Activated naive CD4-positive, alpha-beta T cell treated with anti-CD3 and anti-CD28 coated beads, Interleukin-2, amount 50 U/mL, for 72 hours (primary cell): ENCODE data around the gene HCN1. TPM values are rescaled to one million over a fixed set of nuclear protein-coding genes. Genes with fewer than 3 reads are reported as not detected.
A peak's percentile ranks its signal among the peaks of the same experiment; 100 is the strongest.
"Not testable (repeated sequence)": the region's sequence is repeated elsewhere in the genome, so short reads cannot be mapped to it uniquely, and the experiment has no call there.

ENCODE experiments used
- ATAC-seq, 2 donors: fragments of 150-1000 bp; cut with Tn5 transposase; 2 replicates each; pipeline ENCODE4 v1.10.0; 2021; ENCODE audit warnings: mild to moderate bottlenecking in 2 of 2, moderate library complexity in 2 of 2
- DNase-seq, 2 donors: peaks; one replicate each; pipeline ENCODE4 v3.0.0; 2021 to 2022; ENCODE audit warnings: low spot score in 2 of 2
- H3K27ac Mint-ChIP-seq, 2 donors: one replicate each; pipeline ENCODE4 v1.8.0; 2022; ENCODE audit warnings: mild to moderate bottlenecking in 2 of 2, mixed read lengths in 2 of 2
- H3K36me3 Mint-ChIP-seq, 2 donors: one replicate each; pipeline ENCODE4 v1.8.0; 2022; ENCODE audit warnings: mixed read lengths in 2 of 2
- H3K9me3 Mint-ChIP-seq, 2 donors: one replicate each; pipeline ENCODE4 v1.8.0; 2022; ENCODE audit warnings: mixed read lengths in 2 of 2
- total RNA-seq, 2 donors: library from RNA; stranded (reverse); gene quantifications; one replicate each; pipeline ENCODE4 v1.2.3, GENCODE V29; 2022

The HCN1 gene
- total RNA-seq, 2 donors from 2014 or later: not detected

GRCh38 chr5:45408067-45408466 lies 288.1 kb downstream of the HCN1 start:
- ATAC-seq: no peak
- H3K9me3 Mint-ChIP-seq: peaks cover 8 to 9% of the 10 kb centered on the region in 2 donors
- H3K27ac Mint-ChIP-seq: no peak overlapping the region
- no peak for DNase-seq
- H3K36me3 Mint-ChIP-seq: no peaks in the 10 kb centered on the region

- Mint-ChIP-seq H3K36me3 (no peaks in the 10 kb centered on the region), H3K27ac (no peak overlapping the region), H3K9me3 (peaks cover 4 to 9% of the 10 kb centered on the region in 2 donors)
- ATAC-seq: no peak
- DNase-seq: no peak
Measured at GRCh38 chr5:45402804-45403455, 293.2 kb downstream of the HCN1 start.

- DNase-seq: no peak
- Mint-ChIP-seq H3K36me3 (no peaks in the 10 kb centered on the region), H3K9me3 (peaks cover 6 to 10% of the 10 kb centered on the region in 2 donors), H3K27ac (no peak overlapping the region)
- no peak for ATAC-seq
Measured at GRCh38 chr5:45399041-45399440, 297.1 kb downstream of the HCN1 start.

- peaks cover 18 to 19% of the 10 kb centered on the region in 2 donors for H3K9me3 Mint-ChIP-seq
- no peak for DNase-seq
- H3K27ac Mint-ChIP-seq: no peak overlapping the region
- no peaks in the 10 kb centered on the region for H3K36me3 Mint-ChIP-seq
- ATAC-seq: no peak
Measured at GRCh38 chr5:45385321-45386058, 310.7 kb downstream of the HCN1 start.

- DNase-seq: no peak
- ATAC-seq: no peak
- no peaks in the 10 kb centered on the region for H3K36me3 Mint-ChIP-seq
- peaks cover 11 to 14% of the 10 kb centered on the region in 2 donors for H3K9me3 Mint-ChIP-seq
- no peak overlapping the region for H3K27ac Mint-ChIP-seq
Measured at GRCh38 chr5:45383985-45384384, 312.2 kb downstream of the HCN1 start.

- Mint-ChIP-seq H3K36me3 (no peaks in the 10 kb centered on the region), H3K9me3 (peaks cover 10 to 12% of the 10 kb centered on the region in 2 donors), H3K27ac (no peak overlapping the region)
- ATAC-seq (no peak), DNase-seq (no peak)
Measured at GRCh38 chr5:45382583-45382982, 313.6 kb downstream of the HCN1 start.

- Mint-ChIP-seq H3K27ac (no peak overlapping the region), H3K36me3 (no peaks in the 10 kb centered on the region), H3K9me3 (peaks cover 1 to 8% of the 10 kb centered on the region in 2 donors)
- ATAC-seq (no peak), DNase-seq (no peak)
Measured at GRCh38 chr5:45376417-45376816, 319.8 kb downstream of the HCN1 start.

GRCh38 chr5:45372629-45373028 lies 323.6 kb downstream of the HCN1 start:
- no peak for DNase-seq
- peaks cover 5 to 9% of the 10 kb centered on the region in 2 donors for H3K9me3 Mint-ChIP-seq
- H3K36me3 Mint-ChIP-seq: no peaks in the 10 kb centered on the region
- no peak for ATAC-seq
- H3K27ac Mint-ChIP-seq: no peak overlapping the region

GRCh38 chr5:45371423-45371822 lies 324.8 kb downstream of the HCN1 start:
- not testable (repeated sequence) for H3K9me3 Mint-ChIP-seq, H3K36me3 Mint-ChIP-seq, ATAC-seq, H3K27ac Mint-ChIP-seq, DNase-seq

GRCh38 chr5:45355189-45355992 lies 340.8 kb downstream of the HCN1 start:
- H3K27ac Mint-ChIP-seq: no peak overlapping the region
- H3K9me3 Mint-ChIP-seq: peaks cover 19 to 33% of the 10 kb centered on the region in 2 donors
- peaks cover 0 to 4% of the 10 kb centered on the region in 2 donors for H3K36me3 Mint-ChIP-seq
- no peak for ATAC-seq
- DNase-seq: no peak

- ATAC-seq (no peak), DNase-seq (no peak)
- H3K9me3 Mint-ChIP-seq: peaks cover 13 to 34% of the 10 kb centered on the region in 2 donors
- no peak overlapping the region for H3K27ac Mint-ChIP-seq
- H3K36me3 Mint-ChIP-seq: no peaks in the 10 kb centered on the region
Measured at GRCh38 chr5:45336464-45336863, 359.7 kb downstream of the HCN1 start.

GRCh38 chr5:45335978-45336377 lies 360.2 kb downstream of the HCN1 start:
- no peak for DNase-seq
- H3K9me3 Mint-ChIP-seq: peaks cover 13 to 30% of the 10 kb centered on the region in 2 donors
- no peaks in the 10 kb centered on the region for H3K36me3 Mint-ChIP-seq
- H3K27ac Mint-ChIP-seq: peak overlapping the region in 1 of 2 donors; percentile 47
- no peak for ATAC-seq

GRCh38 chr5:45335346-45335745 lies 360.8 kb downstream of the HCN1 start:
- H3K9me3 Mint-ChIP-seq: peaks cover 13 to 26% of the 10 kb centered on the region in 2 donors
- no peak for ATAC-seq
- H3K27ac Mint-ChIP-seq: no peak overlapping the region
- DNase-seq: no peak
- H3K36me3 Mint-ChIP-seq: no peaks in the 10 kb centered on the region

GRCh38 chr5:45334939-45335338 lies 361.2 kb downstream of the HCN1 start:
- Mint-ChIP-seq H3K36me3 (no peaks in the 10 kb centered on the region), H3K9me3 (peaks cover 13 to 24% of the 10 kb centered on the region in 2 donors), H3K27ac (no peak overlapping the region)
- ATAC-seq: no peak
- no peak for DNase-seq

- not testable (repeated sequence) for DNase-seq, H3K27ac Mint-ChIP-seq, ATAC-seq
- Mint-ChIP-seq H3K9me3 (peaks cover 24 to 42% of the 10 kb centered on the region in 2 donors), H3K36me3 (peaks cover 0 to 25% of the 10 kb centered on the region in 2 donors)
Measured at GRCh38 chr5:45312627-45313026, 383.6 kb downstream of the HCN1 start.

GRCh38 chr5:45295231-45295630 lies 400.9 kb downstream of the HCN1 start:
- no peaks in the 10 kb centered on the region for H3K36me3 Mint-ChIP-seq
- ATAC-seq: no peak
- DNase-seq: no peak
- peaks cover 8 to 13% of the 10 kb centered on the region in 2 donors for H3K9me3 Mint-ChIP-seq
- H3K27ac Mint-ChIP-seq: no peak overlapping the region

GRCh38 chr5:45288746-45289145 lies 407.4 kb downstream of the HCN1 start:
- H3K36me3 Mint-ChIP-seq: no peaks in the 10 kb centered on the region
- H3K27ac Mint-ChIP-seq: no peak overlapping the region
- ATAC-seq: no peak
- peaks cover 13 to 20% of the 10 kb centered on the region in 2 donors for H3K9me3 Mint-ChIP-seq
- no peak for DNase-seq
